ENCODE measurements around the gene ZNF260. TPM values are rescaled to one million over a fixed set of nuclear protein-coding genes. Genes with fewer than 3 reads are reported as not detected.

ZNF260 gene
- total RNA-seq, 1 experiment from 2014 or later: 14.5 TPM

GRCh38 chr19:36483653-36484052 lies 44.4 kb downstream of the ZNF260 start:
- Mint-ChIP-seq H3K4me1 (ENCODE audit: insufficient read depth, unreplicated experiment) (no peaks in the 10 kb centered on the region), H3K27ac (ENCODE audit: low read depth, unreplicated experiment) (no peak overlapping the region), H3K4me3 (ENCODE audit: unreplicated experiment) (no peak overlapping the region), H3K9me3 (ENCODE audit: unreplicated experiment) (peaks cover 2% of the 10 kb centered on the region), H3K36me3 (ENCODE audit: insufficient read depth, unreplicated experiment) (no peaks in the 10 kb centered on the region), H3K27me3 (ENCODE audit: insufficient read depth, unreplicated experiment) (no peaks in the 10 kb centered on the region)
- intact Hi-C loops (cut with micrococcal nuclease): no loop called here
- no peak for DNase-seq (ENCODE audit: unreplicated experiment)
- CTCF ChIA-PET: interaction anchor here (0.7 kb wide), 1 partner anchor 8 kb away, joined by 3 read pairs; no protein-coding TSS in a partner anchor
- TF ChIP-seq, protein P1, sequence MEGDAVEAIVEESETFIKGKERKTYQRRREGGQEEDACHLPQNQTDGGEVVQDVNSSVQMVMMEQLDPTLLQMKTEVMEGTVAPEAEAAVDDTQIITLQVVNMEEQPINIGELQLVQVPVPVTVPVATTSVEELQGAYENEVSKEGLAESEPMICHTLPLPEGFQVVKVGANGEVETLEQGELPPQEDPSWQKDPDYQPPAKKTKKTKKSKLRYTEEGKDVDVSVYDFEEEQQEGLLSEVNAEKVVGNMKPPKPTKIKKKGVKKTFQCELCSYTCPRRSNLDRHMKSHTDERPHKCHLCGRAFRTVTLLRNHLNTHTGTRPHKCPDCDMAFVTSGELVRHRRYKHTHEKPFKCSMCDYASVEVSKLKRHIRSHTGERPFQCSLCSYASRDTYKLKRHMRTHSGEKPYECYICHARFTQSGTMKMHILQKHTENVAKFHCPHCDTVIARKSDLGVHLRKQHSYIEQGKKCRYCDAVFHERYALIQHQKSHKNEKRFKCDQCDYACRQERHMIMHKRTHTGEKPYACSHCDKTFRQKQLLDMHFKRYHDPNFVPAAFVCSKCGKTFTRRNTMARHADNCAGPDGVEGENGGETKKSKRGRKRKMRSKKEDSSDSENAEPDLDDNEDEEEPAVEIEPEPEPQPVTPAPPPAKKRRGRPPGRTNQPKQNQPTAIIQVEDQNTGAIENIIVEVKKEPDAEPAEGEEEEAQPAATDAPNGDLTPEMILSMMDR (IDR thresholded peaks at IDR 0.05; ENCODE audit: unreplicated experiment): no peak
- POLR2A ChIA-PET: interaction anchor here (0.5 kb wide), 1 partner anchor 50 kb away, joined by 3 read pairs; no protein-coding TSS in a partner anchor
- no TSS peak for BruUV-seq (replicated peaks)

DNA sequence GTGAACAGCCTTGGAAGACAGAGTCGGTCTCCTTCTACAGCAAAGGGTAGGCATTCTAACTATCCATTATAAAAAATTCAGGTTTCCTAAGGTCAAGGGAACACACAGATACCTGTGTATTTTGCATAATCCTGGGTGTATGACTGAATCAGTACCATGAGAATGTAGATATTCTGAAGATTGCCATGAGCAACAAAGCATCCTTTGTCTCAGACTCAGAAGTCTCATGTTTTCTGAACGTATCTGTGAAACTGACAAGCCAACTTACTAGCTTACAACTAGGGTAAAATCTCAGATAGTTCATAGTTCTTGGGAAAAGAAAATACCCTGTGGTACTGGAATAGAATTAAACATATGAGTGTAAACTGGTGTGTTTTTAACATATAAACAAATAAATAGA lies 45.2 kb downstream of the ZNF260 start:
- POLR2A ChIA-PET: interaction anchor here (0.6 kb wide), 2 partner anchors 18 to 23 kb away, joined by 3 to 4 read pairs; no protein-coding TSS in a partner anchor
- no peak for DNase-seq (ENCODE audit: unreplicated experiment)

More for the DNA sequence above, 45.2 kb downstream of the ZNF260 start:
- H3K4me1 Mint-ChIP-seq (ENCODE audit: insufficient read depth, unreplicated experiment): no peaks in the 10 kb centered on the region
- H3K27ac Mint-ChIP-seq (ENCODE audit: low read depth, unreplicated experiment): no peak overlapping the region
- BruUV-seq (replicated peaks): no TSS peak
- intact Hi-C loops (cut with micrococcal nuclease): no loop called here
- TF ChIP-seq, protein P1 (IDR thresholded peaks at IDR 0.05; ENCODE audit: unreplicated experiment): no peak
- CTCF ChIA-PET: no interaction called here
- H3K36me3 Mint-ChIP-seq (ENCODE audit: insufficient read depth, unreplicated experiment): no peaks in the 10 kb centered on the region
- peaks cover 9% of the 10 kb centered on the region for H3K9me3 Mint-ChIP-seq (ENCODE audit: unreplicated experiment)
- H3K4me3 Mint-ChIP-seq (ENCODE audit: unreplicated experiment): no peak overlapping the region
- no peaks in the 10 kb centered on the region for H3K27me3 Mint-ChIP-seq (ENCODE audit: insufficient read depth, unreplicated experiment)

Other genes starting within 250 kb of the ZNF260 start
- 1.5 and 1.7 TPM in 2 replicates for gene ZFP14, start 149.1 kb downstream of the ZNF260 start, total RNA-seq (2022)
- 0.32 and 0.37 TPM in 2 replicates for gene ZFP82, start 109.6 kb downstream of the ZNF260 start, total RNA-seq (2022)
- gene ZNF566, start 38.7 kb downstream of the ZNF260 start, total RNA-seq (2022): 3.9 and 6.6 TPM in 2 replicates
- gene ZNF529, start 45.0 kb upstream of the ZNF260 start, total RNA-seq (2022): 11.4 and 12.8 TPM in 2 replicates
- gene ZNF382, start 77.0 kb upstream of the ZNF260 start, total RNA-seq (2022): 0.51 and 0.81 TPM in 2 replicates
- gene ZNF461, start 138.6 kb upstream of the ZNF260 start, total RNA-seq (2022): 7.3 and 9.6 TPM in 2 replicates
- gene ZNF567, start 159.3 kb upstream of the ZNF260 start, total RNA-seq (2022): 6.1 and 6.6 TPM in 2 replicates
- 0.84 and 1.2 TPM in 2 replicates for gene ZNF850, start 244.5 kb upstream of the ZNF260 start, total RNA-seq (2022)

All from MCF 10A (cell line).